GM12872 (cell line): ENCODE measurements around the gene KRT71.

Experiments used
- TF ChIP-seq, protein P1 (sequence below): IDR thresholded peaks from 3 replicates; pipeline ENCODE4 v1.5.1; 2011; ENCODE audit warnings: low read depth, mild to moderate bottlenecking, low read length, moderate library complexity; ENCODE audit not compliant: insufficient read depth

Gene KRT71

DNA sequence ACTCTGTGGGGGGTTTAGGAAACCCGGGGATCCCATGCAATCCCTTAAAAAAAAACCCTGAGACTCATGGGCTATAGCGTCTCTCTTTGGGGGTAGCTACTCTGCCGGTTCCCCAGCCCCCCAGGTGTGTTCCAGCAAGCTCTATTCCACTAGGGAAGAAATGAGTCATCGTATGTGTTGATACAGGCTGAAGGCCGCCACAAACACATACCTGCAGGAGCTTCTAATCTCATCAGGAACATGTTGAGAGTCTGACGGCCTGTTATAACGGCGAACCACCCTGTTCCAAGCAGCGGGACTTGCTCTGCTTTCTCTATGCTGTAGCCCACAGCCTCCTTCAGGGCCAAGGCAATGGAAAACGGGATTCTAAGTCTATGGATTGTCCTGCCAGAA lies 31.8 kb downstream of the KRT71 start:
- TF ChIP-seq, protein P1, sequence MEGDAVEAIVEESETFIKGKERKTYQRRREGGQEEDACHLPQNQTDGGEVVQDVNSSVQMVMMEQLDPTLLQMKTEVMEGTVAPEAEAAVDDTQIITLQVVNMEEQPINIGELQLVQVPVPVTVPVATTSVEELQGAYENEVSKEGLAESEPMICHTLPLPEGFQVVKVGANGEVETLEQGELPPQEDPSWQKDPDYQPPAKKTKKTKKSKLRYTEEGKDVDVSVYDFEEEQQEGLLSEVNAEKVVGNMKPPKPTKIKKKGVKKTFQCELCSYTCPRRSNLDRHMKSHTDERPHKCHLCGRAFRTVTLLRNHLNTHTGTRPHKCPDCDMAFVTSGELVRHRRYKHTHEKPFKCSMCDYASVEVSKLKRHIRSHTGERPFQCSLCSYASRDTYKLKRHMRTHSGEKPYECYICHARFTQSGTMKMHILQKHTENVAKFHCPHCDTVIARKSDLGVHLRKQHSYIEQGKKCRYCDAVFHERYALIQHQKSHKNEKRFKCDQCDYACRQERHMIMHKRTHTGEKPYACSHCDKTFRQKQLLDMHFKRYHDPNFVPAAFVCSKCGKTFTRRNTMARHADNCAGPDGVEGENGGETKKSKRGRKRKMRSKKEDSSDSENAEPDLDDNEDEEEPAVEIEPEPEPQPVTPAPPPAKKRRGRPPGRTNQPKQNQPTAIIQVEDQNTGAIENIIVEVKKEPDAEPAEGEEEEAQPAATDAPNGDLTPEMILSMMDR = no peak

DNA sequence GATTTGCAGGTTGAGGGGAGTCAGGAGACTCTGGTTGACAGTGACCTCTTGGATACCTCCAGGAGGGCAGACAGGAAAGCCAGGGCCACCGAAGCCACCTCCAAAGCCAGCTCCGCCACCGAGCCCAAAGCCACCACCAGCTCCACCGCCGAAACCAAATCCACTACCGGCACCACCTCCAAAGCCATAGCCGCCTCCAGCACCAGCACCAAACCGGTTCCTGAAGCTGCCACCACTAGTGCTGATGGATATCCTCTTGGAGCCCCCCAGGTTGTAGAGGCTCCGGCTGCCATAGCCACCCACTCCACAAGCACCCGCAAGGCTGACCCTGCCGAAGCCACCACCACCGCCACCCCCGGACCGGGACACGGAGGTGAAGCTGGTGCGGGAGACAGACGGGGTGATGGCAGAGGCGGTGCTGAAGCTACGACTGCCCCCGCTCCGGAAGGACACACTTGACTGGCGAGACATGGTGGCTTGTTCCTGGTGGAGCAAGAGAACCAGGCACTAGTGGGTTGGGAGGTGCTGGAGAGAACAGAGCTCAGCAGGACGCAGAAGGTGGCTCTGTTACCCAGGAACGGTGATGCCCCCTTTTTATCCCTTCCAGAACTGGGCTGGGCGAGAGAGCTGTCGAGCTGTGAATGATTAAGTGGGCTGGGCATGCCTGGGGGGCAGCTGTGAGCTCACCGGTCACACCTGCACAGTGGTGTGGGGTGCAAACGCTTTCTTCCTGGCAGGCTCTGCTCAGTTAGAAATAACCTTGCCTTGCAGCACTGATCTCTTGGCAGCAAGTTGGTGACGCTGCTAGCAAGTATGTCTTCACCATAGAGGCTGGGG lies 32.9 kb downstream of the KRT71 start, which contains the start of gene KRT5:
Gene KRT5, minus strand, starts transcription at position 569 of the 837 bp plus-strand sequence. Its CDS starts 98 bp downstream, at position 471.
- TF ChIP-seq, protein P1 = no peak

DNA sequence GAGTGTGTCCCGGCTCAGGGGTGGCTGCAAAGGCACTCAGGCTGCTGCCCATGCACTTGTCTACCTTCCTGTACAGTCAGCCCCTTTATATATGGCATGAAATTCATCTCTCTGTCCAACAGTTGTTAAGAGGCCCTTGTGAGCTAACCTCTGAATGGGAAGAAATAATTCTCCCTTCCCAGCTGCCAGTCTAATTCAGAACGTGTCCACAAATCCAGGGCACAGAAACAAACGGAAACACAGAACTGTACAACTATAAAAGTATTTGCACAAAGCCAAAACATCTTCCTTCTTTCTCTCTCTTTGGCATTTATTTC lies 33.6 kb downstream of the KRT71 start:
- TF ChIP-seq, protein P1 = no peak

DNA sequence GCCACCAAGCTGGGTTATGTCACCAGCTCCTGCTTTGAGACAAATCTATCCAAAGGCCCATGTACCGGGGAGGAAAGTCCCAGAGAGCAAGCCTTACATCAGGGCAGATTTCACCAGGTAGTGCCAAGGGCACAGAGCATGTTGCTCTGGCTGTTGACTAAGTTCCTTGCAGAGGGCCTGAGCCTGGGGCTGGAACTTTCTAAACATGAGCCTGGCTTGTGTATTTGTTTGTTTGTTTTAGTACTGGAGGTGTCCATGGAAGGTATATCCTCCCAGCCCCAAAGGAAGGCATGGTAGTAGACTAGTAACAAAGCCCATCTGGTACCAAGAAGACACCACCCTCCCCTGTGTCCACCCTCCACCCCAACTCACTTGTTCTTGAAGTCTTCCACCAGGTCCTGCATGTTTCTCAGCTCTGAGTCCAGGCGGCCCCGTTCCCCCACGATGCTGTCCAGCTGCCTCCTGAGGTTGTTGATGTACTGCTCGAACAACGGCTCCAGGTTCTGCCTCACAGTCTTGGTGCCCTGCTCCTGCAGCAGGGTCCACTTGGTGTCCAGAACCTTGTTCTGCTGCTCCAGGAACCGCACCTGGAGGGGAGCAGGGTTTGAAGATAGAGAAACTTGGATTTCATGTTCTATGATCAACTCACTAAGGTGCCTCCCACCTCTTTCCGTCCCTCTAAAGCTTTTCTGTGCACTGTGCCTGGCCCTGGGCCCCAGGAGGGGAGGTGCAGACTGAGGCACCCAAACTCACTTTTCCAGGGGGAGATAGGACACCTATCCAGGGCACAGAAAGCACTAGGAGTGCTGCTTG lies 34.2 kb downstream of the KRT71 start:
- TF ChIP-seq, protein P1 = no peak

DNA sequence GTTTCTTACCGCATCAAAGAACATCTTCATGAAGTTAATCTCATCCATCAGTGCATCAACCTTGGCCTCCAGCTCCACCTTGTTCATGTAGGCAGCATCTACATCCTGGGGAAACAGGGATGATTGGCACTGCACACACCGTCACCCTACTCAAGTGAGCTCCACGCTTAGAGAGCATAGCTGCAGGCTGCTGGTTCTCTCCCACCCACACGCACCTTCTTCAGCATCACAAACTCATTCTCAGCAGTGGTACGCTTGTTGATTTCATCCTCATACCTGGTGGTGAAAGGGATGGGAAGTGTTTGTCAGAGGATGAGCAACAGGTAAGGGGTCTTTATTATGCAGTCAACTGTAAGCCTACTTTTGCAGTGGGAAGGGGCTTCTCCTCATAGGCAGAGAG lies 35.1 kb downstream of the KRT71 start:
- TF ChIP-seq, protein P1 = no peak

DNA sequence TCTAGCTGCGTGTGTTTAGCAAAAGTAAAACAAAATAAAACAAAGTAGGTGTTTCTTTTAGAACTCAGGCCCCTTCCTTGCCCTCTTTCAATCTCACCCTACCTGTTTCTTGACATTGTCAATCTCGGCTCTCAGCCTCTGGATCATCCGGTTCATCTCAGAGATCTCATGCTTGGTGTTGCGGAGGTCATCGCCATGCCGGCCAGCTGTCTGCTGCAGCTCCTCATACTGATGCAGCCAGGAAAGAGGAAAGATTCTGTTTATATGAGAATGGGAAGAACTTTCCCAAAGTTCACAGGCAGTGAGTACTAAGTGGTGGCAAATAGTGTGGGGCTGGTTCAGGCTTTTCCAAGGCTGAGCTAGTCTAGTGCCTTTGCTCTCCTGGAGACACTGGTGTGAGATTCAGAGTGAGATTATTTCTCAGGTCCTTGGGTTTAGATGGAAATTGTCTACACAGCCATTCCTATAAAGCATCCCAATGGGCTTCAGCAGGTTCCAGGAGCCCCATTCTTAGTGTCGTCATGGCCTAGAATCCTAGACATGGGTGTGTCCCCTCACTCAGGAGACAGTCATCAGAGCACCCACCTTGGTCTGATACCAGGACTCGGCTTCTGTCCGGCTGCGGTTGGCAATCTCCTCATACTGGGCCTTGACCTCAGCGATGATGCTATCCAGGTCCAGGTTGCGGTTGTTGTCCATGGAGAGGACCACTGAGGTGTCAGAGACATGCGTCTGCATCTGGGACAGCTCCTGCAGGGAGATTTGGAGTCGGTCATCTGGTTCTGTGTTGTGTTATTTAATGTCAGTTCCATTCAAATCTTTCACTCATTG lies 35.7 kb downstream of the KRT71 start:
- TF ChIP-seq, protein P1 = no peak
